HUES6 (cell line): ENCODE results near the gene IRAG1.

Source experiments
- H3K27ac ChIP-seq: 2 replicates; pipeline ENCODE4 v1.7.0; 2013; ENCODE audit warnings: low read depth, mild to moderate bottlenecking, low read length, inconsistent platforms
- H3K27me3 ChIP-seq: 2 replicates; pipeline ENCODE4 v1.6.1; 2013; ENCODE audit warnings: low read length; ENCODE audit not compliant: control insufficient read depth, insufficient read depth
- H3K36me3 ChIP-seq: 2 replicates; pipeline ENCODE4 v1.6.1; 2013; ENCODE audit warnings: low read length; ENCODE audit not compliant: control insufficient read depth, insufficient read depth
- H3K4me1 ChIP-seq: 2 replicates; pipeline ENCODE4 v1.6.1; 2013; ENCODE audit warnings: low read length; ENCODE audit not compliant: control insufficient read depth, insufficient read depth
- H3K4me3 ChIP-seq: 2 replicates; pipeline ENCODE4 v1.5.1; 2013; ENCODE audit warnings: low read depth, low read length
- H3K9ac ChIP-seq: one replicate; pipeline ENCODE4 v1.6.1; 2013; ENCODE audit warnings: mild to moderate bottlenecking, low read length
- H3K9me3 ChIP-seq: 2 replicates; pipeline ENCODE4 v1.6.1; 2013; ENCODE audit warnings: low read depth, low read length; ENCODE audit not compliant: control insufficient read depth, insufficient read depth

The IRAG1 gene

DNA sequence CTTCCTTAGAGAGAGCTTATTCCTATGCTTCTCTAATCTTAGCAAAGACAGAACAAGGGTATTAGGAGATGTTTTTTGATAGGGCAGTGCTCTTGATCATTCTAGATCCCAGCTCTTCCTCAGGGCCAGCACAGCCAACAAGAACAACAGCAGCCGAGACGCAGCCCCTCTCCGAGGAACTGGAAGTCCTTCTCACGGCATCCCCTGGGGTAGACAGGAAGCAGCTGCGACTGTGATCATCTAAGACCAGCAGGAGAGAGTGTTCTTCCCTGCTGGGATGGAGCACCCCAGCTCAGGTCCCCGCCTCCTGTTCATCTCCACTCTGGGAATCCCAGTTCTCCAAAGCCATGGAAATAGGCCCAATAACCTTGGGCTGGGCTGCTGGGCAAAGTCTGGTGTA is 29.6 kb downstream of the IRAG1 start:
- no peak overlapping the region for H3K27ac ChIP-seq
- no peak overlapping the region for H3K9ac ChIP-seq
- no peaks in the 10 kb centered on the region for H3K9me3 ChIP-seq
- H3K4me3 ChIP-seq: no peak overlapping the region
- H3K27me3 ChIP-seq: no peaks in the 10 kb centered on the region
- peaks cover 16% of the 10 kb centered on the region; the same call in 1 of the 2 replicates for H3K4me1 ChIP-seq
- H3K36me3 ChIP-seq: no peaks in the 10 kb centered on the region

DNA sequence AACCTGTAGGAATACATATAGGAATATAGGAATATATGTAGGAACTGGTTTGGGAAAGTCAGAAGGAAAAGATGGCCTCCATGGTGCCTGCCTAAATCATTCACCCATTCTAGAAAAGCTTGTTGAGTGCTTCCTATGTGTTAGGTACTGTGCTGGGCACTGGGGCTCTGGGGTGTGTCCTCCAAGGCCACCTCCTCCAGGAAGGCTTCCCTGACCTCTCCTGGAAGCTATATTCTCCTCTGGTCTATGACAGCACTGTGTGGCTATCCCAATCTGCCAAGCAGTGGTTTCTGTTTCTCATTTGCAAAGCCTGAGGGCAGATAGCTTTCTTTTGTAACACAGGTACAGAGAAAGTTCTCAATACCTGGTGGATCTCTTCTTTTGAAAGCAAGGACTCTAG is 30.2 kb downstream of the IRAG1 start:
- H3K36me3 ChIP-seq: no peaks in the 10 kb centered on the region
- no peaks in the 10 kb centered on the region for H3K9me3 ChIP-seq
- no peak overlapping the region for H3K4me3 ChIP-seq
- no peaks in the 10 kb centered on the region for H3K27me3 ChIP-seq
- no peak overlapping the region for H3K9ac ChIP-seq
- no peak overlapping the region for H3K27ac ChIP-seq
- peaks cover 16% of the 10 kb centered on the region; the same call in 1 of the 2 replicates for H3K4me1 ChIP-seq

DNA sequence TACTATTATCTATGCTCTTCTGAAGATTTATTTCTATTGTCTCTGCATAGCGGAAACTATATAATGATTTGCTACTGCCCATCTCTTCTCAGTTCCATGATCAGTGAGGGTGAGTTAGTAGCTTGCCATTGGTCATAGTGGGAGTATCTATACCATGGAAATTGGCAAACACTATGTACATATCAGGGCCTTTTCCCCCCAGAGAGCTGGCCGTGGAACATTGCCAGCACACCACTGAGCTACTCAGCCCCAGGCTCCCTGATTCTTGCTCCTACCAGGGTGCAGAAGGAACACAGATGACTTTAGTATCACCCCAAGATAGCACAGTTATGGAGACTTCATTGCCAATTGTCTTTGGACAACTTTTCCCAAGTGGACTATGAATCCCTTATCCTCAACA is 33.2 kb downstream of the IRAG1 start:
- H3K9me3 ChIP-seq: no peaks in the 10 kb centered on the region
- no peaks in the 10 kb centered on the region for H3K36me3 ChIP-seq
- no peak overlapping the region for H3K27ac ChIP-seq
- peaks cover 14% of the 10 kb centered on the region; the same call in 1 of the 2 replicates for H3K4me1 ChIP-seq
- H3K27me3 ChIP-seq: no peaks in the 10 kb centered on the region
- H3K4me3 ChIP-seq: no peak overlapping the region
- no peak overlapping the region for H3K9ac ChIP-seq

DNA sequence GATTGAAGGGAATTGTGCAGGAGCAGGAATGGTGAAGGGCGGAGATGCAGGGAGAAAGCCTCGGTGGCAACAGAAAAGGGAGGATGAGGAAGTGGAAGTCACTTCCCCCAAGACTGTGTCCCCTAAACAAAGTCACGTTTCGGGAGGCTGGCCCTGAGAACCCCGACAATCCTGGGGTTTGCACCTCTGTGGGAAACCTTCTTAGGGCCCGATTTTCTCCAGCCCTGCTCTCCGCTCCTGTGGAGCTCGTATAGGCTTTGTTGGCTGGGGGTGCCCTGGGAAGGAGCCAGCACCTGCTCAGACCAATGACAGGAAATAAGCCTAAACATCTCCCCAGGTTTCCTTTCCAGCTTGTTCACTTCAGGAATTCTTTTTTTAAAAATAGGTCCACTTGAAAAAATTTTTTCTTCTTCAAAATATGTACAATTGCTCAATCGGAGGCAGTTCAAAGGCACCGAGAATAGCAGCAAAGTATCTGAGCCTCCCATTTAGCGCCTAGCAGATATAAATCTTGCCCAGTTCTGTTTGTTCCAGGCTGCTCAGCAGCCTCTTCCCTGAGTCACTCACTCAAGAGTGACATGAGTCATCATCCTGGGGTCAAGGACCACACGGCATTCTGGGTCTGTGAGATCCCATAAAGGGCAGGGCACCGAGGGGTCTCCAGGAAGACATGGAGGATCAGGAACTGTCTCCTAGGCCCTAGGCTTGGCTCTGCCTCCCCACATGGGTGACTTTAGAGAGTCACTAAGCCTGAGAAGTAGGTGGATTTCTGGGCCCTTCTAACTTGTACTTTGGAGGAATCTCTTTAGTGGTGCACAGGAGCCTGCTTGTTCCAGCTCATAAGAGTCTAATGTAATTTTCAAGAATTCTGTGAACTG is 34.0 kb downstream of the IRAG1 start:
- Histone ChIP-seq H3K9ac (no peak overlapping the region), H3K9me3 (no peaks in the 10 kb centered on the region), H3K4me1 (peaks cover 14% of the 10 kb centered on the region; the same call in 1 of the 2 replicates), H3K27me3 (no peaks in the 10 kb centered on the region), H3K36me3 (no peaks in the 10 kb centered on the region), H3K4me3 (no peak overlapping the region), H3K27ac (no peak overlapping the region)

DNA sequence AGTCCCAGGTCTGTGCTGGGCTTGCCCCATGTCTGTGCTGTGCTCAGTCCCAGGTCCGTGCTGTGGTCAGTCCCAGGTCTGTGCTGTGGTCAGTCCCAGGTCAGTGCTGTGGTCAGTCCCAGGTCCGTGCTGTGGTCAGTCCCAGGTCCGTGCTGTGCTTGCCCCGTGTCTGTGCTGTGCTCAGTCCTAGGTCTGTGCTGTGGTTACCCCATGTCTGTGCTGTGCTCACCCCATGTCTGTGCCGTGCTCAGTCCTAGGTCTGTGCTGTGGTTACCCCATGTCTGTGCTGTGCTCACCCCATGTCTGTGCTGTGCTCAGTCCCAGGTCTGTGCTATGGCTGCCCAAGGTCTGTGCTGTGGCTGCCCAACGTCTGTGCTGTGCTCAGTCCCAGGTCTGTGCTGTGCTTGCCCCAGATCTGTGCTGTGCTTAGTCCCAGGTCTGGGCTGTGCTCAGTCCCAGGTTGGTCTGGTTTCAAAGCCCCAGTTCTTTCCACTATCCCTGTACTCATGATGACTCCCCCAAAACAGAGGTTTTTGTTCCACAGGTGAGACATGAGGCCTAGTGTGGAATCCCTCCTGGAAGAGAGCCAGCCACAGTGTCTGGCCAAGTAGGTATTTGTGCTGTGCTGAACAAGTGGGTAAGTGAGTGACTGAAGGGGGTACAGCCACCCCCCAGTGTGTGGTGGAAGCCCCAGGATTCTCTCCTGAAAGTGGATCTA is 34.8 kb downstream of the IRAG1 start:
- H3K27me3 ChIP-seq: no peaks in the 10 kb centered on the region
- no peak overlapping the region for H3K27ac ChIP-seq
- H3K9ac ChIP-seq: no peak overlapping the region
- no peak overlapping the region for H3K4me3 ChIP-seq
- H3K36me3 ChIP-seq: no peaks in the 10 kb centered on the region
- no peaks in the 10 kb centered on the region for H3K9me3 ChIP-seq
- H3K4me1 ChIP-seq: peaks cover 14% of the 10 kb centered on the region; the same call in 1 of the 2 replicates

DNA sequence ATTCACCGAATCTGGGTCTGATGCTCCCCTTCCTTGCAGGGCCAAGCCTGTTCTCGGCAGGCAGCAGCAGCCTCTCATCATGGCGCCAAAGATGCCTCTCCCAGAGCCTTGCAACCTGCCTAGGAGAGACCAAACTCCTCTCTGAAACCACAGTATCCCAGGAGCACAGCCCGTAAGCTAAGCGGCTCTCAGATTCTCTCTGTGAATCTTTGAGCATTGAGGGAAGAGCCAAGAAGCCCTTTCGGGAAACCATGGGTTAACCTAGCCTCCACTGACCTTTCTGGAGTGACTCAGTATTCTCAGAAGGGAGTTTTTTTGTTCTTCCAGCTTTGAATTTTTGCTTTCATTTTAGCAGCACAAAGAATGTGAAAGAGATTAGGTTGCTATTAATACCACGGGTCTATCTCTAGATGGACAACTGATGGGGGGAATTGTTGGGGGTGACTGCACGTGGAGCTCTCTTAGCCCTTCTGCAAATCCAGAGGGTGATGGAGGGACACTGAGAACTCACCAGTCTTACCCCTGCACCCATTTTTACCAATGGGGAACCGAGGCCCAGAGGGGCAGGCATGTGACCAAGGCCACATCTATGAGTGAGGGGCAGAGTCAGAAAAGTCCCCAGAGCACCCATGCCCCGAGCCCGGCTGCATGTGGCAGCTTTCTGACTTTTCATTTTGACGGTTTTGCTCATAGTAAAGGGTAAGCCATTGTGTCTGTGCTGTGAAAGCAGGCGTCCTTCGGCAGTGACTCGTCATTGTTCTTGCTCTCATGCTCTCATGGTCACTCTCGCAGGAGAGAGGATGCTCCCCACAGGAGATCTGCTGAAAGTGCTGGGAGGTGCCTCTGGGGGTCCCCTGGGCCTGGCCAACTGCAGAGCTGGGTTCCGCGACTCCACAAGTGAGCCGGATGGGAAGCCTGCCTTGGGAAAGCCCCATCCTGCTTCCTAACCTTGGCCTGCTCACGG is 36.0 kb downstream of the IRAG1 start:
- no peak overlapping the region for H3K9ac ChIP-seq
- H3K4me1 ChIP-seq: peaks cover 14% of the 10 kb centered on the region; the same call in 1 of the 2 replicates
- H3K4me3 ChIP-seq: no peak overlapping the region
- no peaks in the 10 kb centered on the region for H3K27me3 ChIP-seq
- no peaks in the 10 kb centered on the region for H3K9me3 ChIP-seq
- no peaks in the 10 kb centered on the region for H3K36me3 ChIP-seq
- no peak overlapping the region for H3K27ac ChIP-seq

DNA sequence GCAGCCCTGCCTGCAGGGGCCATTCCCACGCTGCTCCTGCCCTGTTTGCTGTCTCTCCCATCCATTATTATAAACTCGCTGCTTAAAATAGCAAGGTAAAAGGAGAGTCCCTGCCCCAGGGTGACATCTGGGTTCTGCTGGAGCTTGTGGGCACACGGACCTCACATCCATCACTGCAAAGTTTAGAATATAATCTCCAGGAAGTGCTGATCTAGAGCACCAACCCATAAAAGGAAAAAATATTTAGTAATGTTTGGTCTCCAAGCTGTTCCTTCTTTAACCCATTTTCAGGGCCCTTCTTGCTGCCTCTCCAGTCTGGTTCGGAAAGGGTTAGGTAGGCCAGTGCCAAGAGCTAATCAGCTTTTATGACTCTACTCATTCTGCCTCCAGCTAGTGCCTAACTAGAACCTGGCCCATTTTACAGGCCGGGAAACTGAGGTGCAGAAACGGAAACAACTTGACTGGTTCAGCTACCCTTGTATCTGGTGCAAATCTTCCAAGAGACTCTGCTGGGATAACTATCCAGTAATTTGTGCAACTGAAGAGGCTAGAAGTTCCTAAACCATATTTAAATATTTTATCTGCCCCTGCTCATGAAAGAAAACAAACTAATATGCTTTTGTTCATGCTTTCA is 37.5 kb downstream of the IRAG1 start:
- Histone ChIP-seq H3K4me3 (no peak overlapping the region), H3K4me1 (peaks cover 16% of the 10 kb centered on the region; the same call in 1 of the 2 replicates), H3K9me3 (no peaks in the 10 kb centered on the region), H3K27me3 (no peaks in the 10 kb centered on the region), H3K36me3 (no peaks in the 10 kb centered on the region), H3K9ac (no peak overlapping the region), H3K27ac (no peak overlapping the region)

DNA sequence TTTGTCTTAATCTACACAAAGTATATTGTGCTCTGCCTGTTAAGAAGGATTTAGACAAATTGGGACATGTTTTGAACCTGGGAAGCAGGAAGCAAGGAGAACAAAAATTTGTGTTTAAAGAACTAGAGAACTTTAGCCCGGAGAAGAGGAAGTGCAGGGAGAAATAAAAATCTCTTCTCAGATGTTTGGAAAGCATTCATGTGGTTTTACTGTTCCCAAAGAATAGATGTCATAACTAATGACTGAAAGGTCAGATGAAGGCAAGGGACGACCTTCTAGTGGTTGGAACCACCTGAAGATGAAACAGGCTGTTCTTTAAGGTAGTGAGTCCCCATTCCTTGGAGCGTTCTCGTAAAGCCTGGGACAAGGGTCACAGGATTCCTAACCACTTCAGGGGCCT is 38.3 kb downstream of the IRAG1 start:
- Histone ChIP-seq H3K36me3 (no peaks in the 10 kb centered on the region), H3K9me3 (no peaks in the 10 kb centered on the region), H3K4me1 (peaks cover 16% of the 10 kb centered on the region; the same call in 1 of the 2 replicates), H3K9ac (no peak overlapping the region), H3K4me3 (no peak overlapping the region), H3K27ac (no peak overlapping the region), H3K27me3 (no peaks in the 10 kb centered on the region)

DNA sequence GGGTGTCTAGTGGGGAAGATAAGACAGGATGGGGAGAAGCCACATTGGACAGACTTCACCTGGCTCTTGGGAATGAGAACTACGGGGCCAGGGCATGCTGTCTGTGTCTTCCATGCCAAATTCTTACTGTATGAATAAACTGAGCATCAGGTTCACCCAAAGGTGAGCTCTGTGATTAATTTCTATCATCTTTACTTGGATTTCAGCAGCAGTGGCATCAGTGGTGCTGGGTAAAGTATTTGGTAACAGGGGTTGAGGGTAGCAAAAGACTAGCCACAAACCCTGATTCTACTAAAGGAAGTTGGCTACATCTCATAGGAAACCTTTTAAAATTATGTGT is 38.8 kb downstream of the IRAG1 start:
- Histone ChIP-seq H3K9me3 (no peaks in the 10 kb centered on the region), H3K27ac (no peak overlapping the region), H3K4me3 (no peak overlapping the region), H3K4me1 (peaks cover 14% of the 10 kb centered on the region; the same call in 1 of the 2 replicates), H3K27me3 (no peaks in the 10 kb centered on the region), H3K36me3 (no peaks in the 10 kb centered on the region), H3K9ac (no peak overlapping the region)
